Measurements from ENCODE around the gene PREPL.

DNA sequence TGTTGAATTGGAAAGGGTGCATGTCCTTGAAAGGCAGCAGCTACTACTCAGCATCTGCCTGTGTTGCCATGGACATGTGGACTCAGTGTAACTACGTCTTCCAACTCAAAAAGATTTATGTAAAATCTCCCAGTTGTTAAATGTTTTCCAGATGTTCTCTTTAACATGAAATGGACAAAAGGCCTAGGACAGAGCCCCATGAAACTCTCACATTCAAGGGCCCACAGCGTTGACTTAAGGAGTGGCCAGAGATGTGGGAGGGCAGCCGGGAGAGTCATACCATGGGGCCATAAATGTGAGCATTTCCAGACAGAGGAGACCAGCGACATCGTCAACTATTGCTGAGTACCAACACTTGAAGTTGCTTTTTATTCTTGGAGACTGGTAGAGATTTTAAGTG lies 76.1 kb downstream of the PREPL start:
- TF ChIP-seq, protein P1, sequence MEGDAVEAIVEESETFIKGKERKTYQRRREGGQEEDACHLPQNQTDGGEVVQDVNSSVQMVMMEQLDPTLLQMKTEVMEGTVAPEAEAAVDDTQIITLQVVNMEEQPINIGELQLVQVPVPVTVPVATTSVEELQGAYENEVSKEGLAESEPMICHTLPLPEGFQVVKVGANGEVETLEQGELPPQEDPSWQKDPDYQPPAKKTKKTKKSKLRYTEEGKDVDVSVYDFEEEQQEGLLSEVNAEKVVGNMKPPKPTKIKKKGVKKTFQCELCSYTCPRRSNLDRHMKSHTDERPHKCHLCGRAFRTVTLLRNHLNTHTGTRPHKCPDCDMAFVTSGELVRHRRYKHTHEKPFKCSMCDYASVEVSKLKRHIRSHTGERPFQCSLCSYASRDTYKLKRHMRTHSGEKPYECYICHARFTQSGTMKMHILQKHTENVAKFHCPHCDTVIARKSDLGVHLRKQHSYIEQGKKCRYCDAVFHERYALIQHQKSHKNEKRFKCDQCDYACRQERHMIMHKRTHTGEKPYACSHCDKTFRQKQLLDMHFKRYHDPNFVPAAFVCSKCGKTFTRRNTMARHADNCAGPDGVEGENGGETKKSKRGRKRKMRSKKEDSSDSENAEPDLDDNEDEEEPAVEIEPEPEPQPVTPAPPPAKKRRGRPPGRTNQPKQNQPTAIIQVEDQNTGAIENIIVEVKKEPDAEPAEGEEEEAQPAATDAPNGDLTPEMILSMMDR (IDR thresholded peaks at IDR 0.05), result no peak
- TF ChIP-seq EZH2 (IDR thresholded peaks at IDR 0.05; ENCODE audit: borderline replicate concordance, insufficient read depth, low read depth, low read length, poor library complexity, severe bottlenecking), result no peak

Measured in B cell (primary cell).